ENCODE measurements around the gene CCDC190. TPM values are rescaled to one million over a fixed set of nuclear protein-coding genes. Genes with fewer than 3 reads are reported as not detected.

CCDC190 gene
- total RNA-seq, 1 experiment from 2014 or later, result not detected

DNA sequence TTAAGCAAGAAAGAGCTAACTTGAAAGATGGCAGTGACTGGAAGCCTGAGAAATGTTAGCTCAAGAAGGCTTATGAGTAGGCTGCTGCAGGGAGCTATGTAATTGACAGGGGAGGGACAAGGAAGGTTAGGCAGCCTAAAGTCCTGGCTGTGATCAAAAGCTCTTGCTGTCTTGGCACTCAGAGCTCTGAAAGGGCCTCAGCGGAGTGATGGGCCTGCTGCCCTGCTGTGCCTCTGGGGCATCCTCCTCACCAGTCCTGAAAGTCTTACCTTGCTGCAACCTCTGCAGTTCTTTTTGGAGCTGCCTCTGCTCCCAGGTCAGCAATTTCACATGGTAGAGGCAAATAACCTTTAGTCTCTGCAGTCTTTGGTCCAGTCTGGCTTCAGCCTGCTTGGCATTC, 1.8 kb downstream of the CCDC190 start:
- Histone ChIP-seq H3K9me3 (ENCODE audit: control insufficient read depth, insufficient read depth, low read depth, low read length) (no peaks in the 10 kb centered on the region), H3K36me3 (ENCODE audit: control insufficient read depth, insufficient read depth, low read length) (no peaks in the 10 kb centered on the region), H3K4me3 (ENCODE audit: low read depth in 2 of 2, low read length in 2 of 2) (no peak overlapping the region), H3K27me3 (ENCODE audit: control insufficient read depth, insufficient read depth, low read length) (no peaks in the 10 kb centered on the region), H3K27ac (ENCODE audit: low read length) (no peak overlapping the region), H3K4me1 (ENCODE audit: control insufficient read depth, insufficient read depth, low read length) (no peaks in the 10 kb centered on the region)
- ChIA-PET POLR2A (no interaction called here), CTCF (no interaction called here)
- TF ChIP-seq REST (IDR thresholded peaks at IDR 0.05; ENCODE audit: insufficient read depth in 1 of 2, low read depth in 2 of 2, low read length in 1 of 2) (no peak), SIN3A (IDR thresholded peaks at IDR 0.05; ENCODE audit: borderline replicate concordance, insufficient read depth, low read depth, low read length) (no peak), POLR2AphosphoS5 (IDR thresholded peaks at IDR 0.05; ENCODE audit: low read depth, low read length) (no peak), TCF7L2 (IDR thresholded peaks at IDR 0.05; ENCODE audit: low read depth, low read length) (no peak)
- TF ChIP-seq, protein P1, sequence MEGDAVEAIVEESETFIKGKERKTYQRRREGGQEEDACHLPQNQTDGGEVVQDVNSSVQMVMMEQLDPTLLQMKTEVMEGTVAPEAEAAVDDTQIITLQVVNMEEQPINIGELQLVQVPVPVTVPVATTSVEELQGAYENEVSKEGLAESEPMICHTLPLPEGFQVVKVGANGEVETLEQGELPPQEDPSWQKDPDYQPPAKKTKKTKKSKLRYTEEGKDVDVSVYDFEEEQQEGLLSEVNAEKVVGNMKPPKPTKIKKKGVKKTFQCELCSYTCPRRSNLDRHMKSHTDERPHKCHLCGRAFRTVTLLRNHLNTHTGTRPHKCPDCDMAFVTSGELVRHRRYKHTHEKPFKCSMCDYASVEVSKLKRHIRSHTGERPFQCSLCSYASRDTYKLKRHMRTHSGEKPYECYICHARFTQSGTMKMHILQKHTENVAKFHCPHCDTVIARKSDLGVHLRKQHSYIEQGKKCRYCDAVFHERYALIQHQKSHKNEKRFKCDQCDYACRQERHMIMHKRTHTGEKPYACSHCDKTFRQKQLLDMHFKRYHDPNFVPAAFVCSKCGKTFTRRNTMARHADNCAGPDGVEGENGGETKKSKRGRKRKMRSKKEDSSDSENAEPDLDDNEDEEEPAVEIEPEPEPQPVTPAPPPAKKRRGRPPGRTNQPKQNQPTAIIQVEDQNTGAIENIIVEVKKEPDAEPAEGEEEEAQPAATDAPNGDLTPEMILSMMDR (IDR thresholded peaks at IDR 0.05), result no peak
- intact Hi-C loops (cut with micrococcal nuclease; ENCODE audit: unreplicated experiment) (no loop called here), in situ Hi-C loops (cut with HindIII; ENCODE audit: low pct_unique_long_range_greater_than_20kb, low sequenced_read_pairs) (no loop called here)
- no TSS peak for BruUV-seq (replicated peaks)
- DNase-seq (ENCODE audit: low read depth, low spot score), result no peak
- ATAC-seq, result no peak

DNA sequence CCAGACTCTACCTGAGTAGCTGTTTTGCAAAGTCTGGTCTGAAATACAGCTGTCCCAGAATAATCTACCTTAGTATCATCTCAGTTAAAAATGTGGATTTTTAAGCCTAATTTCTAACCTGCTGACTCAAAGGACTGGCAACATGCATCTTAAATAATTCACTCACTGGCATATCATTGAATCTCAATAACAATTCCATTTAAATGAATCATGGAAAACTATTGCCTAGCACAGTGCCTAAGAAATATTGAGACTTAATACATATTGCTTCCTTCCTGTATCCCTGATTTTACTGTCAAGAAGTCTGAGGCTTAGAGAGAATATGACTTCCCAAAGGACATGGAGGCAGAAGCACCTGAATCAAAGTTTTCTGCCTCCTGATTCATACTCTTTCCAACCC, 3.1 kb downstream of the CCDC190 start:
- TF ChIP-seq POLR2AphosphoS5 (IDR thresholded peaks at IDR 0.05; ENCODE audit: low read depth, low read length) (no peak), REST (IDR thresholded peaks at IDR 0.05; ENCODE audit: insufficient read depth in 1 of 2, low read depth in 2 of 2, low read length in 1 of 2) (no peak), TCF7L2 (IDR thresholded peaks at IDR 0.05; ENCODE audit: low read depth, low read length) (no peak), SIN3A (IDR thresholded peaks at IDR 0.05; ENCODE audit: borderline replicate concordance, insufficient read depth, low read depth, low read length) (no peak)
- TF ChIP-seq, protein P1 (IDR thresholded peaks at IDR 0.05), result no peak
- ATAC-seq (no peak), DNase-seq (ENCODE audit: low read depth, low spot score) (no peak)
- no peaks in the 10 kb centered on the region for H3K36me3 ChIP-seq (ENCODE audit: control insufficient read depth, insufficient read depth, low read length)
- intact Hi-C loops (cut with micrococcal nuclease; ENCODE audit: unreplicated experiment) (no loop called here), in situ Hi-C loops (cut with HindIII; ENCODE audit: low pct_unique_long_range_greater_than_20kb, low sequenced_read_pairs) (no loop called here)
- H3K4me1 ChIP-seq (ENCODE audit: control insufficient read depth, insufficient read depth, low read length), result no peaks in the 10 kb centered on the region
- no peak overlapping the region for H3K27ac ChIP-seq (ENCODE audit: low read length)
- no TSS peak for BruUV-seq (replicated peaks)
- POLR2A ChIA-PET, result interaction anchor here (0.7 kb wide), 1 partner anchor 120 kb away, joined by 3 read pairs; no protein-coding TSS in a partner anchor
- H3K4me3 ChIP-seq (ENCODE audit: low read depth in 2 of 2, low read length in 2 of 2), result no peak overlapping the region
- CTCF ChIA-PET, result no interaction called here
- no peaks in the 10 kb centered on the region for H3K27me3 ChIP-seq (ENCODE audit: control insufficient read depth, insufficient read depth, low read length)
- no peaks in the 10 kb centered on the region for H3K9me3 ChIP-seq (ENCODE audit: control insufficient read depth, insufficient read depth, low read depth, low read length)

Data from Panc1 (cell line).